Testis (tissue), 3 donors: ENCODE measurements around the gene VOPP1. TPM values are rescaled to one million over a fixed set of nuclear protein-coding genes. Genes with fewer than 3 reads are reported as not detected.

Source experiments
- DNase-seq: peaks from one replicate; pipeline ENCODE4 v3.0.0-alpha.2; 2019
- H3K27ac ChIP-seq, 2 donors: fragments of 200-600 bp; sonication (generic); one replicate each; pipeline ENCODE4 v1.5.1; 2019
- H3K27me3 ChIP-seq: fragments of 200-600 bp; sonication (generic); one replicate; pipeline ENCODE4 v1.5.1; 2019
- H3K36me3 ChIP-seq: fragments of 200-600 bp; sonication (generic); one replicate; pipeline ENCODE4 v1.5.1; 2017; ENCODE audit warnings: low read depth; ENCODE audit errors: missing control alignments
- H3K4me1 ChIP-seq: fragments of 200-600 bp; sonication (generic); one replicate; pipeline ENCODE4 v1.5.1; 2019
- H3K4me3 ChIP-seq, 2 donors: fragments of 200-600 bp; sonication (generic); one replicate each; pipeline ENCODE4 v1.5.1; 2017 to 2019
- H3K9me3 ChIP-seq: fragments of 200-600 bp; sonication (generic); one replicate; pipeline ENCODE4 v1.5.1; 2017
- POLR2A ChIP-seq: fragments of 450-650 bp; IDR thresholded peaks from one replicate; pipeline ENCODE4 v1.6.1; 2017; ENCODE audit warnings: antibody characterized with exemption, mild to moderate bottlenecking, moderate library complexity
- WGBS, 2 donors: methylation state at CpG; one replicate each; pipeline ENCODE4 v1.1.5; 2018; 5-methylcytosine and 5-hydroxymethylcytosine counted together
- intact Hi-C: fragments of 100-400 bp; cut with DNase I; formaldehyde crosslinking; loops from one replicate; pipeline ENCODE4 v1.15.1; 2023; ENCODE audit warnings: low total_unique reads
- polyA plus RNA-seq: library from polyadenylated mRNA; stranded (reverse); fragments of 350-450 nt; fragmentation: Illumina TruSeq; extraction: RNeasy Lipid Tissue Mini Kit (QIAGEN cat#74804); gene quantifications from one replicate; pipeline ENCODE4 v1.2.3, GENCODE V29; 2014; ENCODE audit warnings: low read depth, low replicate concordance; ENCODE audit not compliant: insufficient read depth
- total RNA-seq, 2 donors: library from RNA; depleted of rRNA; stranded (reverse); fragments of >200 nt; gene quantifications; one replicate each; pipeline ENCODE4 v1.2.3, GENCODE V29; 2016
- TF ChIP-seq, protein P1 (sequence below), 3 experiments: fragments of 450-650 bp in 2 of 3; fragments of 200-600 bp in 1 of 3; sonication (generic) in 1 of 3; IDR thresholded peaks; one replicate each; pipeline ENCODE4 v1.5.1; 2016 to 2019; ENCODE audit warnings: antibody characterized with exemption in 3 of 3, mild to moderate bottlenecking in 2 of 3, moderate library complexity in 1 of 3

Gene VOPP1
- total and polyA plus RNA-seq, 3 donors from 2014 or later = 25.0 to 29.3 (median 26.6) TPM

DNA sequence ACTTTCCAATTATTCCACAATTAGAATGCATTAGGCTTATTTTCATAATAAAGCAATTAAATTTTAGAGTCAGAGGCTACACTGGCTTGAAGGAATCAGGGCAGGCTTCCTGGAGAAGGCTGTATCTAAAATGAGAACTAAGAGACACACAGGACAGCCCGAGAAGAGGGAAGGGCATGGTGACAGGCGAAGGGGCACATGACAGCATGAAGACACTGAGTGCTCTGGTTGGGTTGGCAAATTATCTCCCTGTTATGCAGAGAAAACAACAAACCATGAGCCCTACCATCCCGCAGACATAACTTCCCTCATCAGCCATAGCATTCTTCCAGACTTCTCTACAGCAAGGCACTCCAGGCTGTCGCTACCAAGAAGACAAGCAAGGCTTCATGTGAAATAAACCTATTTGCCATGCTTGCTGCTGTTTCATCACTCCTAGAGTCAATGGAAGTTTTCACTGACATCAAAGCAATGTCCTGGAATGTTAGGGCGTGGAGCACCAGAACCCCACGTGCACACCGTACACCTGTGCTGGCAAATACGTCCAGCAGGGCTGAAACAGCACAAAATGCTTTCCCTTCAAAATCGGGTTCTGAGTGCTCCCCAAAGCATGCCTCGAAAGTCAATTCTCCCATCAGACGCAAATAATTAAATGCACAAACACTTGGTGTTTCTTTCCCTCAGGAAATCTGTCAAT, 21.3 kb downstream of the VOPP1 start:
- TF ChIP-seq POLR2A = no peak
- TF ChIP-seq, protein P1, sequence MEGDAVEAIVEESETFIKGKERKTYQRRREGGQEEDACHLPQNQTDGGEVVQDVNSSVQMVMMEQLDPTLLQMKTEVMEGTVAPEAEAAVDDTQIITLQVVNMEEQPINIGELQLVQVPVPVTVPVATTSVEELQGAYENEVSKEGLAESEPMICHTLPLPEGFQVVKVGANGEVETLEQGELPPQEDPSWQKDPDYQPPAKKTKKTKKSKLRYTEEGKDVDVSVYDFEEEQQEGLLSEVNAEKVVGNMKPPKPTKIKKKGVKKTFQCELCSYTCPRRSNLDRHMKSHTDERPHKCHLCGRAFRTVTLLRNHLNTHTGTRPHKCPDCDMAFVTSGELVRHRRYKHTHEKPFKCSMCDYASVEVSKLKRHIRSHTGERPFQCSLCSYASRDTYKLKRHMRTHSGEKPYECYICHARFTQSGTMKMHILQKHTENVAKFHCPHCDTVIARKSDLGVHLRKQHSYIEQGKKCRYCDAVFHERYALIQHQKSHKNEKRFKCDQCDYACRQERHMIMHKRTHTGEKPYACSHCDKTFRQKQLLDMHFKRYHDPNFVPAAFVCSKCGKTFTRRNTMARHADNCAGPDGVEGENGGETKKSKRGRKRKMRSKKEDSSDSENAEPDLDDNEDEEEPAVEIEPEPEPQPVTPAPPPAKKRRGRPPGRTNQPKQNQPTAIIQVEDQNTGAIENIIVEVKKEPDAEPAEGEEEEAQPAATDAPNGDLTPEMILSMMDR (IDR thresholded peaks at IDR 0.05) = no peak
- H3K4me3 ChIP-seq = no peak overlapping the region
- WGBS, 2 donors = 93 to 95% methylated on average over 9 to 11 of the region's 11 CpGs
- intact Hi-C loops = no loop called here
- no peaks in the 10 kb centered on the region for H3K27me3 ChIP-seq
- H3K36me3 ChIP-seq = no peaks in the 10 kb centered on the region
- no peaks in the 10 kb centered on the region for H3K4me1 ChIP-seq
- H3K9me3 ChIP-seq = no peaks in the 10 kb centered on the region
- DNase-seq = no peak
- H3K27ac ChIP-seq = no peak overlapping the region

- no peak overlapping the region for H3K27ac ChIP-seq
- H3K36me3 ChIP-seq = no peaks in the 10 kb centered on the region
- WGBS, 2 donors = 91 to 92% methylated on average over 15 of the region's 15 CpGs
- intact Hi-C loops = no loop called here
- H3K27me3 ChIP-seq = no peaks in the 10 kb centered on the region
- no peaks in the 10 kb centered on the region for H3K4me1 ChIP-seq
- H3K4me3 ChIP-seq = no peak overlapping the region
- no peak for TF ChIP-seq POLR2A
- TF ChIP-seq, protein P1 (IDR thresholded peaks at IDR 0.05) = no peak
- no peak for DNase-seq
- H3K9me3 ChIP-seq = no peaks in the 10 kb centered on the region
Measured at GRCh38 chr7:55550010-55550663, 22.2 kb downstream of the VOPP1 start.

- 92% methylated on average over 5 to 7 of the region's 7 CpGs for WGBS, 2 donors
- Histone ChIP-seq H3K4me3 (no peak overlapping the region), H3K9me3 (no peaks in the 10 kb centered on the region), H3K36me3 (no peaks in the 10 kb centered on the region), H3K27me3 (no peaks in the 10 kb centered on the region), H3K4me1 (no peaks in the 10 kb centered on the region), H3K27ac (no peak overlapping the region)
- TF ChIP-seq POLR2A = no peak
- TF ChIP-seq, protein P1 (IDR thresholded peaks at IDR 0.05) = no peak
- intact Hi-C loops = no loop called here
- DNase-seq = no peak
Measured at GRCh38 chr7:55549457-55549856, 22.8 kb downstream of the VOPP1 start.

GRCh38 chr7:55548295-55548731, 24.0 kb downstream of the VOPP1 start:
- H3K4me3 ChIP-seq = no peak overlapping the region
- DNase-seq = no peak
- no peak overlapping the region for H3K27ac ChIP-seq
- no peaks in the 10 kb centered on the region for H3K36me3 ChIP-seq
- no peaks in the 10 kb centered on the region for H3K4me1 ChIP-seq
- H3K27me3 ChIP-seq = no peaks in the 10 kb centered on the region
- no peak for TF ChIP-seq POLR2A
- TF ChIP-seq, protein P1 (IDR thresholded peaks at IDR 0.05) = no peak
- 81 to 86% methylated on average over 7 of the region's 7 CpGs for WGBS, 2 donors
- intact Hi-C loops = no loop called here
- no peaks in the 10 kb centered on the region for H3K9me3 ChIP-seq
